HCT116 (cell line): Measurements from ENCODE around the gene STAP2. TPM values are rescaled to one million over a fixed set of nuclear protein-coding genes. Genes with fewer than 3 reads are reported as not detected.
A peak's percentile ranks its signal among the peaks of the same experiment; 100 is the strongest.

Experiments
- ATAC-seq: fragments of 200-7000 bp; cut with Tn5 transposase; 2 replicates; pipeline ENCODE4 v1.9.1; 2020; ENCODE audit warnings: mild to moderate bottlenecking, moderate library complexity
- BruUV-seq: library from RNA; stranded (reverse); fragments of 400-500 nt; replicated peaks from 2 replicates; lab custom pipeline; 2021; lab: Mats Ljungman, UMichigan
- CTCF ChIA-PET: fragments of 300-600 bp; sonication (Branson Sonifier 250); formaldehyde crosslinking; loops from one replicate; lab custom pipeline; 2021; ENCODE audit warnings: antibody characterized with exemption; lab: Charles Lee
- POLR2A ChIA-PET: fragments of 300-600, 350-600 bp; sonication (Branson Sonifier 250); formaldehyde crosslinking; loops from one replicate; lab custom pipeline; 2021; ENCODE audit warnings: antibody characterized with exemption; lab: Charles Lee
- RAD21 ChIA-PET, 2 experiments: fragments of 300-600 bp; sonication (Branson Sonifier 250); formaldehyde crosslinking; loops; one replicate each; lab custom pipeline; 2023; ENCODE audit warnings: low total read pairs in 2 of 2; ENCODE audit not compliant: uncharacterized antibody in 2 of 2, unreplicated experiment in 2 of 2, low non-redundant PET in 1 of 2; lab: Charles Lee
- DNase-seq: peaks from one replicate; pipeline ENCODE4 v3.0.0-alpha.2; 2010; ENCODE audit warnings: low read depth, low spot score
- H2AFZ ChIP-seq: fragments of 200-600 bp; shearing (Covaris generic), sonication (generic); 2 replicates; pipeline ENCODE4 v1.6.1; 2017; ENCODE audit warnings: low read depth, mixed run types, mixed read lengths, antibody characterized with exemption, low read length; ENCODE audit not compliant: poor library complexity, severe bottlenecking
- H3K27ac ChIP-seq: 2 replicates; pipeline ENCODE4 v1.5.1; 2012; ENCODE audit warnings: low read depth, low read length
- H3K27me3 ChIP-seq: fragments of 200-600 bp; sonication (generic); 2 replicates; pipeline ENCODE4 v1.6.1; 2016; ENCODE audit warnings: mixed run types, low read length, mixed read lengths; ENCODE audit not compliant: insufficient read depth
- H3K36me3 ChIP-seq, 2 experiments: fragments of 200-500 bp in 1 of 2; fragments of 200-600 bp in 1 of 2; sonication (Bioruptor generic) in 1 of 2; sonication (generic) in 1 of 2; 2 replicates each; pipeline versions ENCODE4 v1.5.1 to v1.6.1; 2014 to 2016; ENCODE audit warnings: low read length in 2 of 2, inconsistent platforms in 1 of 2, mixed read lengths in 1 of 2, mixed run types in 1 of 2; ENCODE audit not compliant: insufficient read depth in 2 of 2, control insufficient read depth in 1 of 2
- H3K4me1 ChIP-seq, 2 experiments: fragments of 200-600 bp in 1 of 2; sonication (generic) in 1 of 2; 2 replicates each; pipeline versions ENCODE4 v1.5.1 to v1.6.1; 2012 to 2017; ENCODE audit warnings: low read length in 2 of 2, inconsistent platforms in 1 of 2, mild to moderate bottlenecking in 1 of 2, mixed read lengths in 1 of 2, mixed run types in 1 of 2, moderate library complexity in 1 of 2; ENCODE audit not compliant: insufficient read depth in 2 of 2, control insufficient read depth in 1 of 2
- H3K4me2 ChIP-seq: fragments of 200-600 bp; sonication (generic); 2 replicates; pipeline ENCODE4 v1.6.1; 2017; ENCODE audit warnings: mixed run types, low read length, mixed read lengths
- H3K4me3 ChIP-seq, 2 experiments: fragments of 200-600 bp in 1 of 2; sonication (generic) in 1 of 2; replicated peaks in 1 of 2; 2 replicates each; pipeline ENCODE4 v1.5.1; 2011 to 2016; ENCODE audit warnings: low read length in 2 of 2, control low read depth in 1 of 2, low read depth in 1 of 2, mild to moderate bottlenecking in 1 of 2, mixed read lengths in 1 of 2, mixed run types in 1 of 2
- H3K79me2 ChIP-seq: fragments of 200-600 bp; sonication (generic); 2 replicates; pipeline ENCODE4 v1.6.1; 2017; ENCODE audit warnings: mild to moderate bottlenecking, mixed run types, low read length, moderate library complexity, mixed read lengths; ENCODE audit not compliant: insufficient read depth
- H3K9ac ChIP-seq: fragments of 200-600 bp; sonication (generic); 2 replicates; pipeline ENCODE4 v1.6.1; 2016; ENCODE audit warnings: low read length, mixed read lengths
- H3K9me2 ChIP-seq: fragments of 200-600 bp; sonication (generic), shearing (Covaris generic); 2 replicates; pipeline ENCODE4 v1.6.1; 2017; ENCODE audit warnings: mixed run types, mild to moderate bottlenecking, moderate library complexity; ENCODE audit not compliant: insufficient read depth
- H3K9me3 ChIP-seq, 2 experiments: fragments of 200-500 bp in 1 of 2; fragments of 200-600 bp in 1 of 2; sonication (Bioruptor generic) in 1 of 2; sonication (generic) in 1 of 2; 2 replicates each; pipeline ENCODE4 v1.6.1; 2014 to 2017; ENCODE audit warnings: low read length in 2 of 2, mixed read lengths in 2 of 2, inconsistent platforms in 1 of 2, low read depth in 1 of 2, mild to moderate bottlenecking in 1 of 2, mixed run types in 1 of 2, moderate library complexity in 1 of 2; ENCODE audit not compliant: control insufficient read depth in 1 of 2, insufficient read depth in 1 of 2
- H4K20me1 ChIP-seq: fragments of 200-600 bp; sonication (generic), shearing (Covaris generic); 2 replicates; pipeline ENCODE4 v1.6.1; 2017; ENCODE audit warnings: mixed run types, mild to moderate bottlenecking, moderate library complexity; ENCODE audit not compliant: insufficient read depth
- CBX3 ChIP-seq: IDR thresholded peaks from 2 replicates; pipeline ENCODE4 v1.6.1; 2012; ENCODE audit warnings: low read depth
- CEBPB ChIP-seq: IDR thresholded peaks from 2 replicates; pipeline ENCODE4 v1.6.1; 2012; ENCODE audit warnings: low read depth
- CTCF ChIP-seq, 3 experiments: fragments of 200-600 bp in 1 of 3; sonication (generic) in 1 of 3; IDR thresholded peaks in 2 of 3; conservative IDR thresholded peaks in 1 of 3; 2 replicates each; pipeline ENCODE4 v1.5.1; 2012 to 2017; ENCODE audit warnings: low read depth in 2 of 3, low read length in 2 of 3, antibody characterized with exemption in 1 of 3, borderline replicate concordance in 1 of 3, control low read depth in 1 of 3, mild to moderate bottlenecking in 1 of 3, mixed read lengths in 1 of 3, mixed run types in 1 of 3, moderate library complexity in 1 of 3; ENCODE audit not compliant: insufficient read depth in 1 of 3
- EGR1 ChIP-seq: IDR thresholded peaks from 2 replicates; pipeline ENCODE4 v1.6.1; 2012; ENCODE audit warnings: low read depth
- ELF1 ChIP-seq: IDR thresholded peaks from 2 replicates; pipeline ENCODE4 v1.6.1; 2012; ENCODE audit warnings: low read depth, borderline replicate concordance
- EZH2 ChIP-seq: fragments of 200-600 bp; sonication (generic); IDR thresholded peaks from 2 replicates; pipeline ENCODE4 v1.6.1; 2017; ENCODE audit warnings: antibody characterized with exemption, mixed run types
- EZH2phosphoT487 ChIP-seq: fragments of 200-600 bp; IDR thresholded peaks from 2 replicates; pipeline ENCODE4 v1.6.1; 2018; ENCODE audit warnings: antibody characterized with exemption, borderline replicate concordance
- FOSL1 ChIP-seq: IDR thresholded peaks from 2 replicates; pipeline ENCODE4 v1.6.1; 2012; ENCODE audit warnings: low read depth
- JUND ChIP-seq: IDR thresholded peaks from 2 replicates; pipeline ENCODE4 v1.6.1; 2012
- POLR2A ChIP-seq: IDR thresholded peaks from 2 replicates; pipeline ENCODE4 v1.7.0; 2011; ENCODE audit warnings: borderline replicate concordance; ENCODE audit not compliant: insufficient read depth, insufficient read length; ENCODE audit errors: extremely low read depth
- RAD21 ChIP-seq: IDR thresholded peaks from 2 replicates; pipeline ENCODE4 v1.6.1; 2012; ENCODE audit warnings: low read depth, mild to moderate bottlenecking
- REST ChIP-seq: IDR thresholded peaks from 2 replicates; pipeline ENCODE4 v1.6.1; 2012; ENCODE audit warnings: low read depth
- SIN3A ChIP-seq: IDR thresholded peaks from 2 replicates; pipeline ENCODE4 v1.6.1; 2012; ENCODE audit warnings: low read depth
- SP1 ChIP-seq: IDR thresholded peaks from 2 replicates; pipeline ENCODE4 v1.6.1; 2012; ENCODE audit warnings: low read depth
- SRF ChIP-seq: IDR thresholded peaks from 2 replicates; pipeline ENCODE4 v1.6.1; 2012; ENCODE audit warnings: low read depth
- TCF7L2 ChIP-seq: IDR thresholded peaks from 2 replicates; pipeline ENCODE4 v1.7.0; 2011; ENCODE audit warnings: borderline replicate concordance, inconsistent platforms; ENCODE audit not compliant: insufficient read depth, insufficient read length; ENCODE audit errors: extremely low read depth
- YY1 ChIP-seq: IDR thresholded peaks from 2 replicates; pipeline ENCODE4 v1.6.1; 2011; ENCODE audit warnings: low read length, low read depth, moderate library complexity, mild to moderate bottlenecking; ENCODE audit not compliant: insufficient replicate concordance; ENCODE audit errors: extremely low read depth
- ZBTB33 ChIP-seq: IDR thresholded peaks from 2 replicates; pipeline ENCODE4 v1.6.1; 2011; ENCODE audit warnings: mild to moderate bottlenecking, low read length, moderate library complexity; ENCODE audit not compliant: insufficient replicate concordance; ENCODE audit errors: extremely low read depth
- intact Hi-C: fragments of 100-400 bp; cut with micrococcal nuclease; formaldehyde crosslinking; loops from 2 replicates; pipeline ENCODE4 v1.10.0; 2022
- total RNA-seq: library from RNA; stranded (reverse); gene quantifications from one replicate; pipeline ENCODE4 v1.2.1, GENCODE V29; 2021; ENCODE audit not compliant: unreplicated experiment

Gene STAP2
- total RNA-seq, 1 experiment from 2014 or later = 2.1 TPM

- intact Hi-C loops = loop anchor here (2.0 kb wide), 2 partner anchors 25 to 33 kb away; partner anchors contain the start of genes MPND and SH3GL1
- BruUV-seq = no TSS peak
- H2AFZ ChIP-seq = no peak overlapping the region
- TF ChIP-seq RAD21 = no peak
- peak; percentile 87 for TF ChIP-seq SP1
- TF ChIP-seq CEBPB = no peak
- TF ChIP-seq SRF = no peak
- TF ChIP-seq TCF7L2 = no peak
- TF ChIP-seq POLR2A = no peak
- TF ChIP-seq CTCF (IDR thresholded peaks at IDR 0.05 in 2 of 3, conservative IDR thresholded peaks at IDR 0.05 in 1 of 3; ENCODE audit: borderline replicate concordance in 1 of 3, insufficient read depth in 1 of 3, low read depth in 2 of 3, low read length in 2 of 3) = peak in 2 of 3 experiments; percentile 58 to 59; a peak in 4 of 6 replicates
- peak; percentile 33; the same call in 1 of the 2 replicates for TF ChIP-seq JUND
- no peak for TF ChIP-seq ELF1
- TF ChIP-seq CBX3 = no peak
- no peak for TF ChIP-seq REST
- no peak for TF ChIP-seq ZBTB33
- no peak for TF ChIP-seq EGR1
- peak; percentile 43 for TF ChIP-seq SIN3A
- TF ChIP-seq YY1 = no peak
- TF ChIP-seq EZH2 = no peak
- TF ChIP-seq EZH2phosphoT487 = no peak
- TF ChIP-seq FOSL1 = no peak
These were observed 36.8 kb upstream of the STAP2 start for GRCh38 chr19:4375164-4376027.

More at GRCh38 chr19:4375164-4376027, 36.8 kb upstream of the STAP2 start:
- ChIA-PET POLR2A (interaction anchor here (1.0 to 1.7 kb wide), 2 partner anchors 24 to 33 kb away, joined by 4 to 5 read pairs; partner anchors contain the start of gene MPND), RAD21 (interaction anchor here (0.6 to 1.2 kb wide), 4 partner anchors 25 to 96 kb away, joined by 3 to 4 read pairs (median 3); partner anchors contain the start of genes HDGFL2 (in 1 of the 2) and SH3GL1 (in 1 of the 2)), CTCF (interaction anchor here (0.6 to 2.6 kb wide), 9 partner anchors 12 to 387 kb away, joined by 3 to 13 read pairs (median 5); partner anchors contain the start of genes CHAF1A and SH3GL1)
- Histone ChIP-seq H3K9me3 (no peaks in the 10 kb centered on the region), H3K27ac (peak overlapping the region; percentile 99), H3K4me1 (peaks cover 66 to 79% of the 10 kb centered on the region in 2 experiments), H3K9ac (peak overlapping the region; percentile 77), H3K79me2 (peaks cover 96% of the 10 kb centered on the region), H3K4me2 (peak overlapping the region; percentile 97), H3K4me3 (peak overlapping the region; percentile 30 to 58), H3K27me3 (no peaks in the 10 kb centered on the region), H3K9me2 (no peaks in the 10 kb centered on the region), H3K36me3 (no peaks in the 10 kb centered on the region), H4K20me1 (peaks cover 3% of the 10 kb centered on the region; the same call in 1 of the 2 replicates)
- DNase-seq (no peak), ATAC-seq (peak; percentile 61)
